Activated naive CD4-positive, alpha-beta T cell treated with anti-CD3 and anti-CD28 coated beads for 36 hours (primary cell): ENCODE data around the gene ATP9A. TPM values are rescaled to one million over a fixed set of nuclear protein-coding genes. Genes with fewer than 3 reads are reported as not detected.

Experiments
- CTCF ChIA-PET: fragments of 350-600 bp; sonication (Branson Sonifier 250); formaldehyde crosslinking; loops from one replicate; lab custom pipeline; 2021; ENCODE audit warnings: antibody characterized with exemption; lab: Charles Lee
- DNase-seq: peaks from one replicate; pipeline ENCODE4 v3.0.0-alpha.2; 2020
- H3K27ac Mint-ChIP-seq: one replicate; pipeline ENCODE4 v1.8.0; 2021; ENCODE audit warnings: mild to moderate bottlenecking, mixed read lengths
- H3K27me3 Mint-ChIP-seq: one replicate; pipeline ENCODE4 v1.8.0; 2021; ENCODE audit warnings: low read depth, mixed read lengths
- H3K36me3 Mint-ChIP-seq: one replicate; pipeline ENCODE4 v1.8.0; 2021; ENCODE audit warnings: low read depth, mixed read lengths
- H3K4me1 Mint-ChIP-seq: one replicate; pipeline ENCODE4 v1.8.0; 2021; ENCODE audit warnings: low read depth, mixed read lengths
- H3K4me3 Mint-ChIP-seq: one replicate; pipeline ENCODE4 v1.8.0; 2021; ENCODE audit warnings: mild to moderate bottlenecking, moderate library complexity, mixed read lengths
- H3K9me3 Mint-ChIP-seq: one replicate; pipeline ENCODE4 v1.8.0; 2021; ENCODE audit warnings: mixed read lengths
- intact Hi-C: fragments of 100-400 bp; cut with micrococcal nuclease; formaldehyde crosslinking; loops from one replicate; pipeline ENCODE4 v1.15.1; 2023
- total RNA-seq, 2 experiments: library from RNA; stranded (reverse); gene quantifications; one replicate each; pipeline ENCODE4 v1.2.3, GENCODE V29; 2021

Gene ATP9A
- total RNA-seq, 2 experiments from 2014 or later, result 0.12 to 0.17 TPM

GRCh38 chr20:51633430-51633829 is 134.8 kb downstream of the ATP9A start:
- intact Hi-C loops, result no loop called here
- Mint-ChIP-seq H3K9me3 (no peaks in the 10 kb centered on the region), H3K4me3 (no peak overlapping the region), H3K36me3 (no peaks in the 10 kb centered on the region), H3K4me1 (peaks cover 21% of the 10 kb centered on the region), H3K27me3 (peaks cover 34% of the 10 kb centered on the region), H3K27ac (no peak overlapping the region)
- CTCF ChIA-PET, result interaction anchor here (1.1 kb wide), 1 partner anchor 11 kb away, joined by 3 read pairs; no protein-coding TSS in a partner anchor
- no peak for DNase-seq

GRCh38 chr20:51631953-51632352 is 136.2 kb downstream of the ATP9A start:
- no peak overlapping the region for H3K27ac Mint-ChIP-seq
- H3K4me3 Mint-ChIP-seq, result no peak overlapping the region
- H3K4me1 Mint-ChIP-seq, result peaks cover 21% of the 10 kb centered on the region
- intact Hi-C loops, result no loop called here
- CTCF ChIA-PET, result no interaction called here
- H3K9me3 Mint-ChIP-seq, result no peaks in the 10 kb centered on the region
- DNase-seq, result no peak
- H3K36me3 Mint-ChIP-seq, result no peaks in the 10 kb centered on the region
- peaks cover 34% of the 10 kb centered on the region for H3K27me3 Mint-ChIP-seq

GRCh38 chr20:51631011-51631950 is 136.9 kb downstream of the ATP9A start:
- Mint-ChIP-seq H3K4me1 (peaks cover 21% of the 10 kb centered on the region), H3K27ac (no peak overlapping the region), H3K36me3 (no peaks in the 10 kb centered on the region), H3K9me3 (no peaks in the 10 kb centered on the region), H3K4me3 (no peak overlapping the region), H3K27me3 (peaks cover 34% of the 10 kb centered on the region)
- intact Hi-C loops, result no loop called here
- CTCF ChIA-PET, result no interaction called here
- DNase-seq, result peak; percentile 54

- Mint-ChIP-seq H3K9me3 (no peaks in the 10 kb centered on the region), H3K36me3 (no peaks in the 10 kb centered on the region), H3K4me1 (peaks cover 21% of the 10 kb centered on the region), H3K27ac (no peak overlapping the region), H3K4me3 (no peak overlapping the region), H3K27me3 (peaks cover 28% of the 10 kb centered on the region)
- DNase-seq, result no peak
- intact Hi-C loops, result no loop called here
- CTCF ChIA-PET, result no interaction called here
Measured at GRCh38 chr20:51629399-51630058, 138.7 kb downstream of the ATP9A start.

GRCh38 chr20:51628533-51629398 is 139.4 kb downstream of the ATP9A start:
- no peaks in the 10 kb centered on the region for H3K36me3 Mint-ChIP-seq
- H3K27ac Mint-ChIP-seq, result no peak overlapping the region
- H3K9me3 Mint-ChIP-seq, result no peaks in the 10 kb centered on the region
- DNase-seq, result peak; percentile 22
- intact Hi-C loops, result no loop called here
- CTCF ChIA-PET, result interaction anchor here (0.7 to 1.4 kb wide), 3 partner anchors 227 to 274 kb away, joined by 3 to 4 read pairs (median 3); no protein-coding TSS in a partner anchor
- no peak overlapping the region for H3K4me3 Mint-ChIP-seq
- peaks cover 21% of the 10 kb centered on the region for H3K4me1 Mint-ChIP-seq
- peaks cover 28% of the 10 kb centered on the region for H3K27me3 Mint-ChIP-seq

- H3K27ac Mint-ChIP-seq, result no peak overlapping the region
- H3K9me3 Mint-ChIP-seq, result no peaks in the 10 kb centered on the region
- H3K4me1 Mint-ChIP-seq, result peaks cover 21% of the 10 kb centered on the region
- DNase-seq, result no peak
- CTCF ChIA-PET, result interaction anchor here (0.5 to 1.4 kb wide), 3 partner anchors 30 to 256 kb away, joined by 3 to 4 read pairs (median 4); no protein-coding TSS in a partner anchor
- H3K27me3 Mint-ChIP-seq, result peaks cover 23% of the 10 kb centered on the region
- no peak overlapping the region for H3K4me3 Mint-ChIP-seq
- H3K36me3 Mint-ChIP-seq, result no peaks in the 10 kb centered on the region
- intact Hi-C loops, result no loop called here
Measured at GRCh38 chr20:51627586-51627985, 140.6 kb downstream of the ATP9A start.

- H3K4me3 Mint-ChIP-seq, result no peak overlapping the region
- H3K27me3 Mint-ChIP-seq, result peaks cover 6% of the 10 kb centered on the region
- no peaks in the 10 kb centered on the region for H3K9me3 Mint-ChIP-seq
- peaks cover 9% of the 10 kb centered on the region for H3K4me1 Mint-ChIP-seq
- intact Hi-C loops, result no loop called here
- CTCF ChIA-PET, result interaction anchor here (1.6 to 1.8 kb wide), 3 partner anchors 29 to 253 kb away, joined by 3 to 6 read pairs (median 3); no protein-coding TSS in a partner anchor
- no peak for DNase-seq
- no peak overlapping the region for H3K27ac Mint-ChIP-seq
- H3K36me3 Mint-ChIP-seq, result no peaks in the 10 kb centered on the region
Measured at GRCh38 chr20:51625105-51625504, 143.1 kb downstream of the ATP9A start.

GRCh38 chr20:51624157-51624731 is 143.9 kb downstream of the ATP9A start:
- Mint-ChIP-seq H3K36me3 (no peaks in the 10 kb centered on the region), H3K27ac (no peak overlapping the region), H3K27me3 (no peaks in the 10 kb centered on the region), H3K4me1 (peaks cover 5% of the 10 kb centered on the region), H3K9me3 (no peaks in the 10 kb centered on the region), H3K4me3 (no peak overlapping the region)
- intact Hi-C loops, result loop anchor here (1.0 to 5.0 kb wide), 5 partner anchors 29 to 637 kb away; no protein-coding TSS in a partner anchor
- peak; percentile 82 for DNase-seq
- CTCF ChIA-PET, result interaction anchor here (0.6 to 1.8 kb wide), 16 partner anchors 15 to 381 kb away, joined by 3 to 8 read pairs (median 4); no protein-coding TSS in a partner anchor

- Mint-ChIP-seq H3K27ac (no peak overlapping the region), H3K36me3 (no peaks in the 10 kb centered on the region), H3K9me3 (no peaks in the 10 kb centered on the region), H3K4me1 (no peaks in the 10 kb centered on the region), H3K4me3 (no peak overlapping the region), H3K27me3 (no peaks in the 10 kb centered on the region)
- no peak for DNase-seq
- CTCF ChIA-PET, result interaction anchor here (0.6 to 1.6 kb wide), 6 partner anchors 9 to 677 kb away, joined by 4 to 6 read pairs (median 6); no protein-coding TSS in a partner anchor
- intact Hi-C loops, result loop anchor here (5.0 kb wide), 1 partner anchor 401 kb away; no protein-coding TSS in a partner anchor
Measured at GRCh38 chr20:51623255-51623654, 144.9 kb downstream of the ATP9A start.

- Mint-ChIP-seq H3K27ac (no peak overlapping the region), H3K4me1 (no peaks in the 10 kb centered on the region), H3K36me3 (no peaks in the 10 kb centered on the region), H3K9me3 (no peaks in the 10 kb centered on the region), H3K4me3 (no peak overlapping the region), H3K27me3 (no peaks in the 10 kb centered on the region)
- CTCF ChIA-PET, result interaction anchor here (0.5 to 1.6 kb wide), 8 partner anchors 8 to 633 kb away, joined by 3 to 6 read pairs (median 4); no protein-coding TSS in a partner anchor
- intact Hi-C loops, result loop anchor here (5.0 kb wide), 1 partner anchor 400 kb away; no protein-coding TSS in a partner anchor
- no peak for DNase-seq
Measured at GRCh38 chr20:51622004-51622874, 146.0 kb downstream of the ATP9A start.
